HAP-1 (cell line): Measurements from ENCODE around the gene CRIP2.

ENCODE experiments used
- DNase-seq, 2 experiments: peaks; one replicate each; pipeline ENCODE4 v3.0.0-alpha.2; 2016 to 2020; ENCODE audit warnings: low spot score in 2 of 2
- H3K27me3 ChIP-seq: fragments of 250-450 bp; sonication (Bioruptor Pico); 2 replicates; pipeline ENCODE4 v1.5.1; 2020; ENCODE audit warnings: low read depth, mild to moderate bottlenecking, moderate library complexity
- H3K36me3 ChIP-seq: fragments of 250-450 bp; sonication (Bioruptor Pico); replicated peaks from 2 replicates; pipeline ENCODE4 v1.5.1; 2020; ENCODE audit warnings: mild to moderate bottlenecking
- H3K4me1 ChIP-seq: fragments of 250-450 bp; sonication (Bioruptor Pico); 2 replicates; pipeline ENCODE4 v1.5.1; 2020; ENCODE audit warnings: mild to moderate bottlenecking
- H3K4me3 ChIP-seq: fragments of 250-450 bp; sonication (Bioruptor Pico); 2 replicates; pipeline ENCODE4 v1.5.1; 2020; ENCODE audit warnings: mild to moderate bottlenecking, moderate library complexity
- H3K9me3 ChIP-seq: fragments of 250-450 bp; sonication (Bioruptor Pico); 2 replicates; pipeline ENCODE4 v1.5.1; 2020; ENCODE audit warnings: mild to moderate bottlenecking, moderate library complexity
- in situ Hi-C: fragments of 300-500 bp; cut with MboI; formaldehyde crosslinking; loops from 3 replicates; pipeline ENCODE4 v1.14.3; 2020; ENCODE audit warnings: low sequenced_read_pairs, inconsistent platforms, mixed read lengths

CRIP2 gene, protein sequence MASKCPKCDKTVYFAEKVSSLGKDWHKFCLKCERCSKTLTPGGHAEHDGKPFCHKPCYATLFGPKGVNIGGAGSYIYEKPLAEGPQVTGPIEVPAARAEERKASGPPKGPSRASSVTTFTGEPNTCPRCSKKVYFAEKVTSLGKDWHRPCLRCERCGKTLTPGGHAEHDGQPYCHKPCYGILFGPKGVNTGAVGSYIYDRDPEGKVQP

DNA sequence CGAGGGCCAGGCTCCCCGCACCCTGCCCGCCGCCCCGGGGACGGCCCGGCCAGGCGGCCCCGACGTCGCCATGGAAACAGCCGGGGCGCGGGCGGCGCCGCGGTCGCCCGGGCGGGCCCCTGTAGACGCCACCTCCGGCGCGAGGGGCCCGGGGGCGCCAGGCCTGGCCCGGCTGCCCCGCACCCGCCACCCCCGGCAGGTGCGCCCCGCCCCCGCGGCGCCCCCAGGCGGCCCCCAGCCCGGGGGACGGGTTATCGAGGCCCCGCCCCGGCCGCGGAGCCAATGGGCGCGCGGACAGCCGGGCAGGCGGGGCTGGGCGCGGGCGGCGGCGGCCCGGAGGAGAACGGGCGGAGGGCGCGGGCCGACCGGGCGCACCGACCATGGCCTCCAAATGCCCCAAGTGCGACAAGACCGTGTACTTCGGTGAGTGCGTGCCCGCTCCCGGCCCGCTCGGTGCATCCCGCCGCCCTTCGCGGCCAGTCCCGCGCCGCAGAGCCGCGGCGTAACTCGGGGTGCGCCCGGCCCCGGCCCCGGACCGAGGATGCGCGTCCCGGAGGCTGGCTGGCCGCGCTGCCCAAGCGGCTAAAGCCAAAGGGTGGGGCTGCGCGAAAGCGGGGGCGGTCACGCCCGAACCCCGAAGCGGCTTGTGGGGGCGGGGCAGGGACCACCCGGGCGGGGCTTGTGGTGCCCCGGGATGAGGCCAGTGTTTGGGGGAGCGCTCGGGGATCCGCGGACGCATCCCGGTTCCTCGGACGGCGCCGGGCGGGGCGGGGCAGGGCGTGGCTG, at the start of gene CRIP2:
Gene CRIP2, plus strand, starts transcription at position 339 of the 786 bp plus-strand sequence. Its CDS starts 42 bp downstream, at position 381.
- peak within 1 kb of the TSS; percentile 32 for H3K4me3 ChIP-seq
- peaks cover 6% of the 10 kb centered on the region; the same call in 1 of the 2 replicates for H3K4me1 ChIP-seq
- in situ Hi-C loops = no loop called here
- peak; percentile 37 to 64 for DNase-seq
- H3K27me3 ChIP-seq = peaks cover 37% of the 10 kb centered on the region
- peaks cover 8% of the 10 kb centered on the region; the same call in 1 of the 2 replicates for H3K36me3 ChIP-seq
- no peaks in the 10 kb centered on the region for H3K9me3 ChIP-seq

DNA sequence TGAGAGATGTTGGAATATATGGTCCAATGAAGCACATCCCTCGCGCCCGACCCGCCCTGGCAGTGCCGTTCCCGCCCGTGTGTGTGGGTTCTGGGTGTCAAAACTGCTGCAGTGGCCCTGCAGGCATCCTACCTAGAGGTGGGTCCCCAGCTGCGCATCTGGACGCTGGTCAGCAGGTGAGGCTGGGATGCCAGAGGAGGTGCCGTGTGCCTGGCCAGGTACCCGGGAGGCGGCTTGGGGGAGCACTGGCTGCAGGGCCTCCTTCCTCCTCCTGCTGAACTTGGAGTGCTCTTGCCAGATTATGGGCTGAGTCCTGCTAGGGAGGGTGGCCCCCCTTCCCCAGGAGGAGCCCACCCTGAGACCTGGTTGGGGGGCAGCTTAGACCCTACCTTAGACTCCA, 49.8 kb upstream of the CRIP2 start:
- no peak for DNase-seq
- in situ Hi-C loops = no loop called here
- Histone ChIP-seq H3K27me3 (no peaks in the 10 kb centered on the region), H3K36me3 (peaks cover 35% of the 10 kb centered on the region), H3K9me3 (no peaks in the 10 kb centered on the region), H3K4me3 (no peak overlapping the region), H3K4me1 (peaks cover 5% of the 10 kb centered on the region; the same call in 1 of the 2 replicates)

DNA sequence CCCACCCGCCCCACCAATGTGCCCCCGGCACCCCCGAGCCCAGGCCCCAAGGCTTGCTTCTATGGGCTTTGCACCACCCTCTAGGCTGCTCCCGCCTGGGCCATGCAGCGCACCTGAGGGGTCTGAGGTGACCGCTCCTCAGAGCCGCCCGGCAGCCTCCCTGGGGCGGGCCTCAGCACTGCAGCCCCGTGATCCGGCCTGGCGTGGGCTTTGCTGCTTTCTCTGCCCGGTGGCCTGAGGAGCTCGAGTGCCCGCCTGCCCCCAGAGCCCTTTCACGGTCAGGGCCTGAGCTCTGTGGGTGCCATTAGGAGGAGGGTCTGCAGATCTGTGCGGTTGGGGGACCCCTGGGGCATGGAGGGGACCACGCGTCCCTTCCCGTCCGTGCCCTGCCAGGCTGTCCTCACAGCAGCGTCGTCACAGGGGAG, 48.8 kb upstream of the CRIP2 start:
- Histone ChIP-seq H3K4me1 (peaks cover 5% of the 10 kb centered on the region; the same call in 1 of the 2 replicates), H3K4me3 (no peak overlapping the region), H3K36me3 (peaks cover 41% of the 10 kb centered on the region), H3K27me3 (no peaks in the 10 kb centered on the region), H3K9me3 (no peaks in the 10 kb centered on the region)
- DNase-seq = no peak
- in situ Hi-C loops = no loop called here

DNA sequence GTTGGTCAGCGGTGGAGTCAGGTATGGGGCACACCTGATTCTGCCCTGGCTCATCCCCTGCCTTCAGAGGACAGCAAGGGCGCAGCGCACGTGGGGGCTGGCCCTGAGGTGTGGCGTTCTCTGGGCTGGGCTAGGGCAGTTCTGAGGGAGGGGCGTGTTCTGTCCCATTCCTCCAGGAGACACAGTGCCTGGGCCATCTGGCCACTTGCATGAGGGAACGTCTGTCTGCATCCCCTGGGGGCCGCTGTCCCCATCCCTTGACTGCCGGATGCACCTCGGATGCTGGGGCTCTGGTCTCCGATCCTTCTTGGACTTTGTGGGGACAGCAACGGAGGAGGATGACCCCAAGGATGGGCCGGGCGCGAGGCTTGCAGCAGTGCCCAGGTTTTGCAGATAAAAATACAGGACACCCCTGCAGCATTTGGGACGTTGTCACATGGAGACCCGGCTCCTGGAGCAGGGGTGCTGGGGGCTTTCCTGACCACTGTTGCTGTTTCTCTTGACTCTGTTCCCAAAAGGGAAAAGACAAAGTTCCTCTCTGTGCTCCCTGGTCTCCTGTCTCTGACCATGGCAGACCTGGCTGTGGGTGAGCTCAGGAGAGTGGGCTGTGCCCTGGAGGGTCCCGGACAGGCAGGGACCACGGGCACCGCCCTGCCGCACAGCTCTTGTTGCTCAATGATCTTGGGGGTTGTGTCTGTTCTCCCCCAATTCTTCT, 48.0 kb upstream of the CRIP2 start:
- peaks cover 42% of the 10 kb centered on the region for H3K36me3 ChIP-seq

DNA sequence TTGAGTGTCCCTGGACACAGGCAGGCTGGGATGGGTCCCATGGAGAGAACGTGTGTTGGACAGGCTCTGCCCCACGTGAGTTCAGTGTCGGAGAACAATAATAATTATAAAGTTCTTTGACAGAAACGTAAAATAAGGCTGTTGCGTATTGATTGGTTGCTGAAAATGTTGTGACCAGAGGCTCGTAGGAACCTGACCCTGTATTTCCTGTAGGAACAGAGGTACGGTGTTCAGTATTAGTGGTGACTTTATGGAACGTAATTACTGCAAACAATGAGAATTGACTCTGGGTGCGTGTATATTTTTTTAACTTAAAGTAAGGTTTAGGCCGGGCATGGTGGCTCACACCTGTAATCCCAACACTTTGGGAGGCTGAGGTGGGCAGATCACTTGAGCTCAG, 47.2 kb upstream of the CRIP2 start:
- Histone ChIP-seq H3K36me3 (peaks cover 35% of the 10 kb centered on the region), H3K9me3 (no peaks in the 10 kb centered on the region), H3K4me1 (peaks cover 2% of the 10 kb centered on the region; the same call in 1 of the 2 replicates), H3K4me3 (no peak overlapping the region), H3K27me3 (no peaks in the 10 kb centered on the region)
- in situ Hi-C loops = no loop called here
- DNase-seq = no peak

More for the DNA sequence above, 48.0 kb upstream of the CRIP2 start:
- no peak for DNase-seq
- Histone ChIP-seq H3K9me3 (no peaks in the 10 kb centered on the region), H3K4me3 (no peak overlapping the region), H3K27me3 (no peaks in the 10 kb centered on the region), H3K4me1 (peaks cover 5% of the 10 kb centered on the region; the same call in 1 of the 2 replicates)
- in situ Hi-C loops = no loop called here

DNA sequence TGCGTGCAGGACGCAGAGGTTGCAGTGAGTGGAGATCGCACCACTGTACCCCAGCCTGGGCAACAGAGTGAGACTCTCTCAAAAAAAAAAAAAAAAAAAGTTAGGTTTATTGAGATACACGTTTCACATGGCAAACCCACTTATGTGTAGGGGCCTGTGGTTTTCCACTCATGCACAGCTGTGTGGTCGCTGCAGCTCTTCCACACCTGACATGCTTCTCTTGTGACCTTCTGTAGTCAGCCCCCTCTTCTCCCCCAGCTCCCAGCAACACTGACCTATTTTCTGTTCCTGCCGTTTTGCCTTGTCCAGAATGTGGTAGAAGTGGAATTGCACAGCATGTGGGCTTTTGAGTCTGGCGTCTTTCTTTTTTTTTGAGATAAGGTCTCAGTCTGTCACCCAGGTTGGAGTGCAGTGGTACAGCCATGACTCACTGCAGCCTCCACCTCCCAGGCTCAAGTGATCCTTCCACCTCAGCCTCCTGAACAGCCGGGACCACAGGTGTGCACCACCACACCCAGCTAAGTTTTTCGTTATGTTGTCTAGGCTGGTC, 46.6 kb upstream of the CRIP2 start:
- H3K36me3 ChIP-seq = peaks cover 30% of the 10 kb centered on the region
- no peaks in the 10 kb centered on the region for H3K9me3 ChIP-seq
- DNase-seq = no peak
- in situ Hi-C loops = no loop called here
- no peaks in the 10 kb centered on the region for H3K27me3 ChIP-seq
- no peaks in the 10 kb centered on the region for H3K4me1 ChIP-seq
- no peak overlapping the region for H3K4me3 ChIP-seq

DNA sequence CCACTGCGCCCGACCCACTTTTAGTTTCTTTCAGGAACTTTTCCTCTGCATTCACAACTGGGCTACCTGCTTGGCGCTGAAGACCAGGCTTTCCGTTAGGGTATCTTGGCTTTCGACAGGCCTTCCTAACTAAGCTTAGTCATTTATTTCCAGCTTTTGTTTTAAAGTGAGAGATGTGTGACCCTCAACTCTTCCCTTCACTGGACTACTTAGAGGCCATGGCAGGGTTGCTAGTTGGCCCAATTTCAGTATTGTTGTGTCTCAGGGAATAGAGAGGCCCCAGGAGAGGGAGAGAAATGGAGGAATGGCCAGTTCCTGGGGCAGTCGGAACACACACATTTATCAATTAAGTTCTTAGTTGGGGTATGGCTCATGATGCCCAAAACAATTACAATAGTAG, 44.6 kb upstream of the CRIP2 start:
- no peak for DNase-seq
- no peaks in the 10 kb centered on the region for H3K9me3 ChIP-seq
- in situ Hi-C loops = no loop called here
- H3K4me1 ChIP-seq = no peaks in the 10 kb centered on the region
- H3K4me3 ChIP-seq = no peak overlapping the region
- H3K36me3 ChIP-seq = peaks cover 26% of the 10 kb centered on the region
- H3K27me3 ChIP-seq = no peaks in the 10 kb centered on the region

DNA sequence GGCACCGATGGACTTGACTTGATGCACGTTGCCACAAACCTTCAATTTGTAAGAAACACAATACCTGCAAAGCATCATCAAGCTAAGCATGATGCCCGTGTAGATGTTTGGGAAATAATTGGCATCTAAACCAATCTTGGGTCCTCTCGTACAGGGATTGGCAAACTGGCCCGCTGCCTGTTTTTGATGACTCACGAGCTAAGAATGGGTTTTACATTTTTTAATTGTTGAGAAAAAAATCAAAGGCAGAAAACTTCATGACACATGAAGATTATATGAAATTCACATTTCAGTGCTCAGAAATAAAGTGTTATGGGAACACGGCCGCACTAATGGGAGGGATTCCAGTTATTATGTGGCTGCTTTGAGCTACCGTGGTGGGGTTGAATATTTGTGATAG, 44.1 kb upstream of the CRIP2 start:
- H3K9me3 ChIP-seq = no peaks in the 10 kb centered on the region
- no peaks in the 10 kb centered on the region for H3K27me3 ChIP-seq
- peaks cover 26% of the 10 kb centered on the region for H3K36me3 ChIP-seq
- in situ Hi-C loops = no loop called here
- no peaks in the 10 kb centered on the region for H3K4me1 ChIP-seq
- no peak for DNase-seq
- H3K4me3 ChIP-seq = no peak overlapping the region

DNA sequence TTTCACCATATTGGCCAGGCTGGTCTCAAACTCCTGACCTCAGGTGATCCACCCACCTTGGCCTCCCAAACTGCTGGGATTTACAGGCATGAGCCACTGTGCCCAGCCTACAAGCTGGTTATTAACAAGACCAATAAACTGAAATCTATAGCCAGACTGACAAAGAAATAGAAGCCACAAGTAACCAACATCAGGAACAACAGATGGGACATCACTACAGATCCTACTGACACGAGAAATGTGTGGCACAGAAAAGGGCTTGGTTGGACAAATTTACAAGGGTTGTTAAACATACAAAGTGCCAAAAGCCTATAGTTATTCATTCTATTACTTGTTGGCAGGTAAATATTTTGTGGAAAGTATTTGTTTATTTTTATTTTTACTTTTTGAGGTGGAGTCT, 43.4 kb upstream of the CRIP2 start:
- no peaks in the 10 kb centered on the region for H3K9me3 ChIP-seq
- peaks cover 26% of the 10 kb centered on the region for H3K36me3 ChIP-seq
- DNase-seq = no peak
- H3K27me3 ChIP-seq = no peaks in the 10 kb centered on the region
- no peaks in the 10 kb centered on the region for H3K4me1 ChIP-seq
- in situ Hi-C loops = no loop called here
- no peak overlapping the region for H3K4me3 ChIP-seq

DNA sequence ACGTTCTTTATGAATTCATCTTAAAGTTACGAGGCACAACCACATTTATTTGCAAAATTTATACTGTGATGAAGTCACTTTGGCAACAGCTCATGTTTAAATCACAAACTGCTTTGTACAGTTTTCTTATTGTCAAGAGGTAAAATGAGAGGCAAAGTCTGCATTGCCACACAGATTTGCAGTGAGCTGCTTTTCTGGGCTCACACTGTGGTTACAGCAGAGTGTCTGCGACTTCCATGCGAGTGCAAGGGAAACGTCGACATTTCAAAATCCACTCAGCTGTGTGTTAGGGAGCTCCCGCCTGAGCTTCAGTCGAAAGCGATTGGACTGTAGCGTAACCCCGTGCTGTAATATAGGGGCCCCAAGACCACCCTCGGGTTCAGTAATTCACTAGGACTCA, 42.0 kb upstream of the CRIP2 start:
- Histone ChIP-seq H3K4me1 (no peaks in the 10 kb centered on the region), H3K4me3 (no peak overlapping the region), H3K36me3 (peaks cover 18% of the 10 kb centered on the region), H3K9me3 (no peaks in the 10 kb centered on the region), H3K27me3 (no peaks in the 10 kb centered on the region)
- in situ Hi-C loops = no loop called here
- DNase-seq = no peak

DNA sequence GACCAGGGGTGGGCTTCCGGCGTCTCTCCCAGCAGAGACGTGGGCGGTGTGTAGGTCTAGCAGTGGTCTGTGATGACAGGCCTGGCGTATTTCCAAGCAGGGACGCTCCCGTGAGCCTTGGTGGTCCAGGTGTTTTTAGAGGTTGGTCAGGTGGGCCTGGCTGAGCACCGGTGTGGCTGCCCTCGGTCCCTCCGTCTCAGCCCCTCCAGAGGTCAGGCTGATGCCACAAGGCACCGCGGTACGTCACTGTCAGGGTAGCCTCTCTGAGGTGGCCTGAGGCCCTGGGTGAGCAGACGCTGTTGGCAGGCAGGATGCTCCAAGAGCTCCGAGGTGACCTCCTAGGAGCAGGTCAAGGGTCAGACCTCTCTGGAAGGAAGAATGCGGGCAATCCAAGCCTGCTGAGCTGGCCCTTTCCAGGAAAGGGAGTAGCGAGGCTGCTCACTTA, 41.4 kb upstream of the CRIP2 start:
- no peaks in the 10 kb centered on the region for H3K9me3 ChIP-seq
- no peak overlapping the region for H3K4me3 ChIP-seq
- no peak for DNase-seq
- no peaks in the 10 kb centered on the region for H3K27me3 ChIP-seq
- in situ Hi-C loops = no loop called here
- no peaks in the 10 kb centered on the region for H3K4me1 ChIP-seq
- H3K36me3 ChIP-seq = peaks cover 18% of the 10 kb centered on the region

DNA sequence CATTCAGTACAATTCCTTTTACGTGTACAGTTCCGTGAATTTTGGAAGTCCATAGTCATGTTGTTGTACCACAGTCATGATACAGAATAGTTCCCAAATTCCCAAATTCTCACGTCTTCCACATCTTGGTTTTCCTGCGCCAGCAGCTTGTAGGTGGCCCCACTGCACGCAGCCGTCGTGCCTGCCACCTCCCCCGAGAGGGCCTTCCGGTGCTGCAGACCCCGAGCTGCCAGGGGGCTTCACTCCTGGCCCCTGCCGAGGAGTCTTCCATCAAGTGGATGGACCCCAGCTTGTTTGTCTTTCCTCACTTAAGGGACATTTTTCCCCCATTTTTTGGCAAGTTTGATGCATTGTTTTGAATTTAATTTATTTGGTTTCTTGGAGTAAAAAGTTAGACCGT, 38.2 kb upstream of the CRIP2 start:
- DNase-seq = no peak
- in situ Hi-C loops = no loop called here
- Histone ChIP-seq H3K9me3 (no peaks in the 10 kb centered on the region), H3K4me1 (no peaks in the 10 kb centered on the region), H3K4me3 (no peak overlapping the region), H3K36me3 (peaks cover 8% of the 10 kb centered on the region), H3K27me3 (no peaks in the 10 kb centered on the region)

DNA sequence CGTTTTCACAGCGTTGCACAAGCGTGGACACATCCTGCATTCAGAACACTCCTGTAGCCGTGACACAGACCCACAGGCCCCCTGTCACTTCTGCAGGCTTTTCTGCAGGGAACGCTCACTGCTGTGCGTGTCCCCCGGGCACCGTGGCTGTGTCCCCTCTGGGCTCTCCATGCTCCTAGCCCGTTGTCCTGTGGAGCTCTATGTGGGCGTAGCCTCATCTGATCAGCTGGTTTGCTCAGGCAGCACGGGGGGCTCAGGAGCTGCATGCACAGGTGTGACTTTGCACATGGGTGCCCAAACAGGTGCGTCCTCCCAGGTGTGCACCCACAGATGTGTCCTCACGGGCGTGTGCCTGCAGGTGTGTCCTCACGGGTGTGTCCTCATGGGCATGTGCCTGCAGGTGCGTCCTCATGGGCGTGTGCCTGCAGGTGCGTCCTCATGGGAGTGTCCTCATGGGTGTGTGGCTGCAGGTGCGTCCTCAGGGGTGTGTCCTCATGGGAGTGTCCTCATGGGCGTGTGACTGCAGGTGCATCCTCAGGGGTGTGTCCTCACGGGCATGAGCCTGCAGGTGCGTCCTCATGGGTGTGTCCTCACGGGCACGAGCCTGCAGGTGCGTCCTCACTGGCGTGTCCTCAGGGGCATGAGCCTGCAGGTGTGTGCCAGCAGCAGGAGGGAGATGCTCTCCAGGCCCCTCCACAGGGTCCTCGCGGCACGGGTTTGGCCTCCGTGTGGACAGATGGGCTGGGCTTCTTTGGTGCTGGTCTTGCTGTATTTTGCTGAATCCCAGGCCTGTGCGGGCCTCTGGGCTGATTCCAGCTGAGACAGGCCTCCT, 37.5 kb upstream of the CRIP2 start:
- Histone ChIP-seq H3K27me3 (no peaks in the 10 kb centered on the region), H3K36me3 (peaks cover 7% of the 10 kb centered on the region), H3K4me1 (no peaks in the 10 kb centered on the region), H3K9me3 (no peaks in the 10 kb centered on the region), H3K4me3 (no peak overlapping the region)
- no peak for DNase-seq
- in situ Hi-C loops = no loop called here
